NCI-H2171 (cell line): Measurements from ENCODE around the gene PYCR2.
"Not testable (repeated sequence)": the region's sequence is repeated elsewhere in the genome, so short reads cannot be mapped to it uniquely, and the experiment has no call there.

Experiments
- DNase-seq: peaks from one replicate; lab custom pipeline; 2025; lab: John Stamatoyannopoulos, UW

Gene PYCR2

DNA sequence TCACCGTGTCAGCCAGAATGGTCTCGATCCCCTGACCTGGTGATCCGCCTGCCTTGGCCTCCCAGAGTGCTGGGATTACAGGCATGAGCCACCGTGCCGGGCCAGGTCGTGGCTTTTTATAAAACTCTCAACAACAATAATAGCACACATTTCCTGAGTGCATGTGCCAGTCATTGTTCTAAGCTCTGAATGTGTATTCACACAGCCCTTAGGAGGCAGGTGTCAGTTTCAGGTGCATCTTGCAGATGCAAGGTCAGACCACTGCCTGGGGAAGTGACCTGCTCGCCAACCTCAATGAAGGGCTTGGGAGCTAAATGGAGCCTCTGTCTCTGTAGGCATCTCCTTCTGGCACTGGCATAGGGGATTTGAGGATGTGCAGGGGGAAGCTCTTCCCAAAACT, 18.5 kb upstream of the PYCR2 start:
- no peak for DNase-seq

DNA sequence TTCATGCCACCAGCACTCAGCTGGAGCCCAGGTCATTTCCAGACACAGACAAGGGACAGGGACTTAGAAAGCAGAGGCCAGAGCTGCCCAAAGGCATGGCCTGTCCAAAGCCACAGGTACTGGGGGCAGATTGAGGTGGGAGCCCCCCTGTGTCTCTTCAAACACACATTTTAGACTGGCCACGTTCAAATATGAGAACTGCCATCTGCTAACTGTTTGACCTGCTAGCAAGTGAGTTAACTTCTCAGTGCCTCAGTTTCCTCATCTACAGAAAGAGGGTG, 17.8 kb upstream of the PYCR2 start:
- no peak for DNase-seq

DNA sequence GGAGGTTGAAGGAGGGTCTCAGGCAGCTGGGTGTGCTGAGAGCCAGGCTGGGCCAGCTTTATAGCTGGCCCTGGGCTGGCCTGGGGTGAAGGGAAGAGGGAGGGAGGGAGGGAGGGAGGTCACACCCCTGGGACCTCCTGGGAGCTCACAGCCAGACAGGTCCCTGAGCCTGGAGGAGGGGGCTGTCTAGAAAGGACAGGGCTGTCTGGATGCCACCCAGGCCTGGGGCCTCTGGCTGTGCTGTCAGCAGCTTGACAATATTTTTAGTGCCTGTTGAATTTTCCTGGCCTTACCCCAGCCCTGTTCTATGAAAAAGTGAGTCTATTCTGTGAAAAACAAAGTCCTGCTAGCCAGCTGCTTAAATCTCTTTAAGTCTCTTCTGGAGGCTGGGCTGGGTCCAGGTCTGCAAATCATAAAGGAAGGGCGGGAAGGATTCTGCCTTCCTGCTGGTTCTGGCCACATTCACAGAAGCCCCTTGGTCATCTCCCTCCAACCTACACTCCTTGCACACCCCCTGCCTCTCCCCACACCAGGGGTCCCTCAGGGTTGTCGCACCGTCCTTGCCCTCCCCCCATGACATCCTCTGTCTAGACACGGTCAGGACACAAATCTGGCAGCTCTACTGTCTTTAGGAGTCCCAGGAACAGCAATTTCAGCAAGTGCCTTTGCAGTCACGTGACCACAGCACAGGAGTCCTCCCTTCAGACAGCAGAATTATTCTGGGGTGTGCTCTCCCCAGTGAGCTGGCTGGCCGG, 17.3 kb upstream of the PYCR2 start, which contains the start of gene LEFTY2:
Gene LEFTY2, minus strand, starts transcription at position 34 of the 755 bp plus-strand sequence. CDS start 80 bp downstream, outside the sequence.
- no peak for DNase-seq

DNA sequence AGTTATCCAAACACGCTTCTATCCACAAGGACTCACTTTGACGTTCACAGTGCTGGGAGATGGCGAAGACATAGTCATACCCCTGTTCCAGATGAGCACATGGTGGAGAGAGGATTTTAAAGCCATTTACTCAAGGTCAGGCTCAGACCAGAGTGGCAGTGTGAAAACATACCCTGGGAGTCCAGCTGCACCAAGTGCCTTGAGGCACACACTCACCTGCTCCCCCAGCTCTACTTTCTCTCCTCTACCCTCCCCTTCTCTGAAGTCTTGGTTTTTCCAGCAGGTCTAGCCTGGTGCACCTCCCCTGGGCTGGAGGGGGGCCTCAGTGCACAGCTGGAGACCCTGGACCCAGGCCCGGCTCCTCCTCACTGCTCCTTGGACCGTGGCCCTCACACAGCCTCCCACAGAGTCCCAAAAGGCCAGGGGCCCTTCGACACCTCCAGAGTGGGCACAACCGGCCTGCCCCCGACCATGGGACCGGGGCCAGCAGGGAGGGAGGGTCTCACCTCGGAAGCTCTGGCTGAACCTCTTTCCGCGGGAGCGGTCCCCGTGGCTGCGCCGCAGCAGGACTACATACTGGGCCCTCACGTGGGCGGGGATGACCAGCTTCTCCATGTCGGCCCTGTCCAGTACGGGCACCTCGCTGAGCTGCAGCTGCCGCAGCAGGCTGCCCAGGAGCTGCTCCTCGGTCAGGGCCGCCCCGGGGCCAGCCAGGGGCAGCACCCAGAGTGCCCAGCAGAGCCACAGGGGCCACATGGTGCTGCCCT, 16.5 kb upstream of the PYCR2 start:
- no peak for DNase-seq

DNA sequence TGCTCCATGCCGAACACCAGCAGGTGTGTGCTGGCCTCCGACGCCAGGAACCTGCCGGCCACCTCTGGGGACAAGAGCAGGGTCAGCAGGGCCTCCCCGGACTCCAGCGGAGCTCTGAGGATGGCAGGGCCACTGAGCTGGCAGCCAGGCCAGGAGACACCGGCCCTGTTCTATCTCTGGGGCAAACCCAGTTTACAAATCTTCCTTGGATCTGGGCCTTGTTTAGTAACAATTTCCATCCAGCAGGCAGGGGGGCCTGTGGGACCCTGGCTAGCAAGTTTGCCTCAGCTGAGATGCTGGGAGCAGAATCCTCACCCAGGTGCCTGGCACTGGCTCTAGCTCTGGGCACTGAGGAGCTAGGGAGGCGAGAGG, 15.9 kb upstream of the PYCR2 start:
- not testable (repeated sequence) for DNase-seq

DNA sequence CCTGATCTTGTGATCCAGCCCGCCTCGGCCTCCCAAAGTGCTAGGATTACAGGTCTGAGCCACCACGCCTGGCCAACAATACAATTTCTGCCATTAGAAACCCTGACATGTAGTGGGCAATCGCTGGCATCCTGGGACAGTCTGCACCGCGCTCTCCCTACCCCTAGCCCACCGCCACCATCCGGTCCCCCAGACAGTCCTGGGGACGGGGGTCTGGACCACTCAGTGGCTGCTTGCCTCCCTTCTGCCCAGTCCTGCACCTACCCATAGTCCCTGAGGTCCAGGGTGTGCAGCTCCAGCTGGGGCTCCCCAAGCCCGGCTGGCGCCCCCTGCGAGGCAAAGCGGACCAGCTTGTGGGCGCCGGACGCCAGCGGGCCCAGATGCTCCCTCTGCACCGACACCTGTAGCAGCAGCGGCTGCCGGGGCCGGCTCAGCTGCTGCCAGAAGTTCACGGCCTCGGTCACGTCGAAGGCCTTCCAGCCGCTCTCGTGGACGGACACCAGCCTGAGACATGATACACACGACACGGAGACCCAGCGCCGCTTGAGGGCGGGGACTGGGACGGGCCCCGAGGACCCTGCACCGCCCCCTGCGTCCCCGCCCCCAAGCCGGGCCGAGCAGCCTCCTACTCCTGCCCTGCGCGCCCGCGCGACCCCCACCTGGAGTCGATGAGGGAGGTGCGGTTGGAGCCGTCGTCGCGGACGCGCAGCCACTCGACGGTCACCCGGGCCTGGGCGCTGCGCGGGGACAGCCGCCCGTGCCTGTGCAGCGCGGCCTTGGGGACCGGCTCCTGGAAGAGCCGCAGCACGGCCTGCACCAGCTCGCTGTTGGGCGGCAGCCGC, 15.3 kb upstream of the PYCR2 start:
- DNase-seq, result not testable (repeated sequence)

DNA sequence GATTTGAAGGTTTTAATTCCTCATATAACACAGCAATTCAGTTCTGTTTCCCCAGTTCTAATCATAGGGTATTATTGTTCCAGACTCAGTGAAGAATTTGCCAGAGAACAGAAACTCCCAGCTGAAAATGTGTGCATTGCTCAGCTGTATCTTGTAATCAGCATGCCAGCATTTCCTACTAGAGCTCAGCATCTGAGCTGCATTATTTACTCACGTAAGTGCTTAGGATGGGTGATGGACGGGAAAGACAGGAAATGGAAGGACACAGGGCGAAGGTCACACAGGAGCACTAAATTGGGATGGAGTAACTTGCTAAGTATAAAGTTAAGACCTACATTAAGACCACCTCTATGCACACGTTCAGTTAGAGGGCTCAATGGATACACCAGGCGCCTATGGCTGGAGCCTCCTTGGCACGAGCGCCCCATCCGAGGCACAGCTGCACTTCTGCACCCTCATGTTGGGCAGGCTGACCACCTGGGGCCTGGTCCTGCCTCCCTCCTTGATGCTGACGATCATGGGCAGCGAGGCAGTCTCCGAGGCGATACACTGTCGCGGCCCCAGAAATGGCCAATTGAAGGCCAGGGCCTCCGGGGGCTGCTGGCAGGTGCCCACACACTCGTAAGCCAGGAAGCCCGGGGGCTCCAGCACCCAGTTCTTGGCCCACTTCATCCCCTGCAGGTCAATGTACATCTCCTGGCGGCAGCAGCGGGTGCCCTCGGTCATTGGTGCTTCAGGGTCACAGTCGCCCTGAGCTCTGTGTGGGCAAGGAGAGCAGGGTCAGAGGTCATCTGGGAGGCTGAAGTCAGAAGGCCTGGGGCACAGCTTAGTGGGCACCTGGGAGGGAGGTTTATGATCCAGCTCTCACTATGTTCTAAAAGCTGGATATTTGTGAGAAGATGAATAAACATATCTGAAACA, 13.3 kb upstream of the PYCR2 start:
- no peak for DNase-seq

DNA sequence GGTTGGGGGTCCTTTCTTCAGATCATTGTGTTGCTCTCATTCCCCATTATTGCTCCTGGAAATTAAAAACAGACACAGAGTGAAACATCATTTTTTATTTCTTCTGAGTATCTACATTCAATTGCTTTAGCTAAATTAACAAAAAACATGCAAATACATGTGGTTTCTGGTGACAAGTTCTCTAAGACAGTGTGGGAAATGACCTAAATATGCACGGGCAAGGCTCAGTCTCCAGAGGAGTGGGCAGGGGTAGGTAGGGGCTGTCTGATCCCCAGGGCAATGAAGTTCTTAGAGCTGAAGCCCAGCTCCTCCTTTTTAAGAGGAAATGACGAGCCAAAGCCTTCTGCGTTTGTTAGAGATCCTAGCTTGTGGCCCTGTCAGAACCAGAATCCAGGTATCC, 12.5 kb upstream of the PYCR2 start:
- no peak for DNase-seq

DNA sequence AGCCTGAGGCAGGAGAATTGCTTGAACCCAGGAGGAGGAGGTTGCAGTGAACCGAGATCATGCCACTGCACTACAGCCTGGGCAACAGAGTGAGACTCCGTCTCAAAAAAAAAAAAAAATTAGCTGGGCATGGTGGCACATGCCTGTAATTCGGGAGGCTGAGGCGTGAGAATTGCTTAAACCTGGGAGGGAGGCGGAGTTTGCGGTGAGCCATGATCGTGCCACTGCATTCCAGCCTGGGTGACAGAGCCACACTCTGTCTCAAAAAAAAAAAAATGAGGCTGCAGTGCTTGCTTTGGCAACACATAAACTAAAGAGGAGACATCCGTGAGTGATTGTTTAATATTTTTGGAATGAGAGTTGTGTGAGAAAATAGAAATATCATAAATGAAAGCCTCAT, 12.0 kb upstream of the PYCR2 start:
- DNase-seq, result not testable (repeated sequence)

DNA sequence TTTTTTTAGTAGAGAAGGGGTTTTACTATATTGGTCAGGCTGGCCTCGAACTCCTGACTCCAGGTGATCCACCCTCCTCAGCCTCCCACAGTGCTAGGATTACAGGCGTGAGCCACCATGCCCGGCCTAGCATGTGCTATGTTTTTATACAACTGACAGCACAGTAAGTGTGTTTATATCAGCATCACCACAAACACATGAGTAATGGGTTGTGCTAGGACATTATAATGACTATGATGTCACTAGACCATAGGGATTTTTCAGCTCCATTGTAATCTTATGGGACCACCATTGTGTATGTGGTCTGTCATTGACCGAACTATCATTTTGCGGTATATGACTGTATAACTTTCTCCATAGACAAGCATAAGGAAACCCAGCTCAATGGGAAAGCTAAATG, 10.7 kb upstream of the PYCR2 start:
- DNase-seq, result no peak

DNA sequence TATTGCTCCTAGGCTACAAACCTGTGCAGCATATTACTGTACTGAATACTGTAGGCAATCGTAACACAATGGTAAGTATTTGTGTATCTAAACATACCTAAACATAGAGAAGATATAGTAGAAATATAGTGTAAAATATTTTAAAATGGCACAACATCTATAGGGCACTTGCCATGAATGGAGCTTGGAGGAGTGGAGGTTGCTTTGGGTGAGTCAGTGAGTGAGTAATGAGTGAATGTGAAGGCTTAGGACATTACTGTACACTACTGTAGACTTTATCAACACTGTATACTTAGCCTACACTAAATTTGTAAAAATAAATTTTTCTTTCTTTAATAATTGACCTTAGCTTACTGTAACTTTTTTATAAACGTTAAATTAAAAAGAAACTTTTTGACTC, 9.0 kb upstream of the PYCR2 start:
- DNase-seq, result no peak

DNA sequence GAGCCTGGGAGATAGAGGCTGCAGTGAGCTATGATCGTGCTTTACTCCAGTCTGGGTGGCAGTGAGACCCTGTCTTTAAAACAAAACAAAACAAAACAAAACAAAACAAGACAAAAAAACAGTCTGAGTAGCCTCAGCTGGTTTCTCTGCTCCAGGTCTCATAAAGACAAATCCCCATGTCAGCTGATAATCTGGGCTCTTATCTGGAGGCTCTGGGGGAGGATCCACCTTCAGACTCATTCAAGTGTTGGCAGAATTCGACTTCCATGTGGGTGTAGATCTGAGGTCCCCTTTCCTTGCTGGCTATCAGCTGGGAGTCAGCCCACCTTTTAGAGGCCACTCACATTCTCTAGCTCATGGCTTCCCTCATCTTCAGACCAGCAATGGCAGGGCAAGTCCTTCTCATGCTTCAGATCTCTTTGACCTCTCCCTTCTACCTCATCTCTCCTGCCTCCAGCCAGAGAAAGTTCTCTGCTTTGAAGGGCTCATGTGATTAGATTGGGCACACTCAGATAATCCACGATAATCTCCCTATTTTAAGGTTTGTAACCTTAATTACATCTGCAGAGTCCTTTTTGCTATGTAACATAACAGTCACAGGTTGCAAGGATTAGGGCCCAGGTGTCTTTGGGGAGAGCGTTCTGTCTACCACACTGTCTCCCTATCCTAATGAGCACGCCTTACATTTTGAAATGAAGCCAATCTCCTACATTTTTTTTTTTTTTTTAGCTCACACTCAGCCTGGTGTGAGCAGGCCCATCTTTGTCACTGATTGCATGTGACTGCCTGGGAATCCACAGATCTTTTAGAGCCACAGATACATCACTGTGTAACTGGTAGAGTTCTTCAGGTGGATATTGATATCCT, 7.5 kb upstream of the PYCR2 start:
- DNase-seq, result peak; percentile 62

DNA sequence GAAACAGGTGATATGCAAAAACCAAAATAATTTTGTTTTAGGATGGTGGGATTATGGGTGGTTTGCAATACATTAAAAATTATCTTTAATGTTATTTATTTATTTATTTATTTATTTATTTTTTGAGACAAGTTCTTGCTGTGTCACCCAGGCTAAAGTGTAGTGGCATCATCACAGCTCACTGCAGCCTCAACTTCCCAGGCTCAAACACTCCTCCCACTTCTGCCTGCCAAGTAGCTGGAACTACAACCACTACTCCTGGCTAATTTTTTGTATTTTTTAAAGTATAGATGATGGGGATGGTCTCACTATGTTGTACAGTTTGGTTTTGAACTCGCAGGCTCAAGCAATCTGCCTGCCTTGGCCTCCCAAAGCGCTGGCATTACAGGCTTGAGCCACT, 6.5 kb upstream of the PYCR2 start:
- DNase-seq, result no peak

DNA sequence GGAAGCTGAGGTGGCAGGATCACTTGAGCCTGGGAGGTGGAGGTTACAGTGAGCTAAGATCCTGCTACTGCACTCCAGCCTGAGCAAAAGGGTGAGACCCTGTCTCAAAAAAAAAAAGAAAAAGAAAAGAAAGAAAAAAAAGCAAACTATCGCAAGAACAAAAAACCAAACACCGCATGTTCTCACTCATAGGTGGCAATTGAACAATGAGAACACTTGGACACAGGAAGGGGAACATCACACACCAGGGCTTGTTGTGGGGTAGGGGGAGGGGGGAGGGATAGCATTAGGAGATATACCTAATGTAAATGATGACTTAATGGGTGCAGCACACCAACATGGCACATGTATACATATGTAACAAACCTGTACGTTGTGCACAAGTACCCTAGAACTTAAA, 5.4 kb upstream of the PYCR2 start:
- not testable (repeated sequence) for DNase-seq

DNA sequence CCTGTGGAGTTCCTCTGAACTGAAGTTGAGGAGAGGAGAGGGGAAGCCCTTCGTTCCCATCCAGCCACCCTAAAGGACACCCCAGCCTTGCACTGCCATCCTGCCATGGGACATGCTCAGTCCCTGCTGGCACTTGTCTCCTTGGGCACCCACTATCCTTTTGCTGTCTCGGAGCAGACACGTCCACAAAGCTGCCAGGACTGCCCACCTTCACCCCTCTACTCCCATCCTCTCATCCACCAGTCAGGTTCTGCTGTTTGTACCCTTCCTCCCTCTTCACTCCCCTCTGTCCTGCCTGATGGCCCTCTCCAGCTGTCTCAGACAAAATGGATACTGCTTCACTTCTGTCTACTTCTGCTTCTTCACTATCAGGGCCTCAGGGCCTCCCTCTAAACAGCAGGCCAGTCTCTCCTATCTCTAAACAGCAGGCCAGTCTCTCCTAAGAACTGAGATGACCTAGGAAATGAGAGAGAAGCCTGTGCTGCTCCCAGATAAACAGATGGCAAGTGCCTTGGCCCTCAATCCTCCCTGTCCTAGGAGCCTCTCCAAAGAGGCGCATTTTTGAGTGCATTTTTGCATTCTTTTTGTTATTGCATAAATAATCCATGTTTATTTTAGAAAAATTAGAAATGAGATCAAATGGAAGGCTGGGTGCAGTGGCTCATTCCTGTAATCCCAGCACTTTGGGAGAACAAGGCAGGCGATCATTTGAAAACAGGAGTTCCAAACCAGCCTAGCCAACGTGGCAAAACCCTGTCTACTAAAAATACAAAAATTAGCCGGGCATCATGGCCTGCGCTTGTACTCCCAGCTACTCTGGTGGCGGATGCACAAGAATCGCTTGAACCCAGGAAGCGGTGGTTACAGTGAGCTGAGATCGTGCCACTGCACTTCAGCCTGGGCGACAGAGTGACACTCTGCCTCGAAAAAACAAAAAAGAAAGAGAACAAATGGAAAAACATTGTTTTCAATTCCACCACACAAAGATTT, 4.4 kb upstream of the PYCR2 start:
- no peak for DNase-seq

DNA sequence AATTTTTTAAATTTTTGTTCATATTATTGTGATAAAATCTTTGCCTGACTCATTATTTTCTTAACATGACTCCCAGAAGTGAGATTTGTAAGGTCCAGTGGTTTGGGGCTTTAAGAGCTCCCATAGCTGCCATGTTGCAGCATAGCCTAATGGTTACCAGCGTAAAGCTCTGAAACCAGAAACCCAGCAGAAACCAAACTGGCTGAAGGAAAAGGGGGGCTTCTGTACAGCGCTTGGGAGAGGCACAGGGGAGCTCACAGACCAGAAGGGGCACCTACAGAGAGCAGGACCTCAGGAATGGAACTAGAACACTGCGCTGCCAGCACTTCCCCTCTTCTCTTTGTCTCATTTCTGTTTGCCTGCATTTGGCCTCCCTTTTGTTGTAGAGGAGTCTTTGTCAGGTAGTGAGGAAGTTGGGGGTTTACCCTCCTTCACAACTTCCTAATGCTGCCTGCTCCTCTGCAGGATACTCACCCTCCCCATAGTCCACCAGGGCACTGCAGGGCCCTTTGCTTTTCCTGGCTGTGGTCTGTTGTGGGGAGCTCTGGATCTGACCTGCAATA, 2.6 kb upstream of the PYCR2 start:
- DNase-seq, result no peak

DNA sequence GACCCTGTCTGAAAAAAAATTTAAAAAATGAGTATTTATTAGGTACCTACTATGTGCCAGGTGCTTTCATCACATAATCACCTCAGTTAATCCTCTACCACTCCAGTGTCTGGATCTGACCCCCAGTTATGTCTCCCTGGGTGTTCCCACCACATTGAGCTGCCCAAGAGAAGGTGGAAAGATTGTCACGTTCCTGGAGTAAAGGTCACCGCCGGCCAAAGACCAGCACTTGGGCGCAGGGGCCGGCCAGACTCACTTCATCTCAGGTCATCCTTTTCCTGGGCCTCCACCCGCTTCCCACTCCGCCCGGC, 714 bp downstream of the PYCR2 start:
- DNase-seq, result no peak

DNA sequence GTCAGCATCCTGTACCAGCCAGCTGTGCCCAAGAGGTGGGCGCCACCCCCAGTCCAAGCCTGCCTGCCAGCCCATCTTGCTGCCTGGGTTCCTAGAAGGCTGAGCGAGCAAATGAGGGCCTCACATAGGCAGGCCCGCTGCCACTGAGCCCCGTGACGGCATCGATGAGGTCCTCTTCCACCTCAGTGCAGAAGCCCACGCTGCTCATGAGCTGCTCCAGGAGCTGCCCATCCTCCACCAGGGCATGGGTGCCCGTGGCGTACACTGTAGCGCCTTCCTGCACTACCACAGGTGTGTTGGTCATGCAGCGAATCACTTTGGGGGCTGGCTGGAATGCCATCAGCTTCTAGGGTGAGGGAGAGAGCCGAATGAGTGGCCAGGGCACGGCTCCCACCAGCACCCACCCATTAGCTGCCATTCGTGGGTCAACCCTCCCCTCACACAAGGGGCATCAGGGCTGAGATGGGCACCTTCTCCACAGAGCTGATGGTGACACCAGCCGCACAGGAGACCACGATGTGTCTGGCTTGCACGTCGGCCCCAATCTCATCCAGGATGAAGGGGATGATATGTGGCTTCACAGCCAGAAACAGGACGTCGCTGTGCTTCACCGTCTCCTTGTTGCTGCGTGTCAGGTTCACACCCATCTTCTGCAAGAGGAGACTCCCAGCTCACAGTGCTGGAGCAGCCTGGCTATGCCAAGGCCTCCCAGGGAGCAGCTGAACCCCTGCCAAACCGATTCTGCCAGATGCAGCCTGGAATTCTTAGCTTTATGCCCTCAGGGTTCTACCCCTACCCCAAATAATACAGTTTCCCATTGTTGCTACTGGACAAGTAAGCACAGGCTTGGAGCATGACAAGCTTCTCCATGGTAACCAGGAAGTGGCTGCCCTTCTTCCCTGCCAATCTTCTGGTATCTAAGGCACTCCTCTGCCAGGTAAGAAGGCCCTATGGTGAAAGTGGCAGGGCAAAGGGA, 2.0 kb downstream of the PYCR2 start:
- no peak for DNase-seq
